Smooth muscle cell of the brain vasculature (primary cell): ENCODE data around the gene PTRH1.

Experiments
- DNase-seq: peaks from one replicate; pipeline ENCODE4 v3.0.0-alpha.2; 2012; ENCODE audit warnings: low read depth, low spot score

PTRH1 gene

GRCh38 chr9:127741831-127742434 is 26.5 kb upstream of the PTRH1 start:
- DNase-seq: no peak

- no peak for DNase-seq
Observed at GRCh38 chr9:127739614-127740330, 24.3 kb upstream of the PTRH1 start.

- no peak for DNase-seq
Observed at GRCh38 chr9:127738666-127739065, 23.2 kb upstream of the PTRH1 start.

GRCh38 chr9:127735530-127736185 is 20.2 kb upstream of the PTRH1 start:
- DNase-seq: no peak

- DNase-seq: peak; percentile 94
Observed at GRCh38 chr9:127734747-127735529, 19.5 kb upstream of the PTRH1 start, which contains the start of gene TOR2A. TOR2A (minus strand) TSS chr9:127735294; CDS start chr9:127735270, 24 bp downstream.

- no peak for DNase-seq
Observed at GRCh38 chr9:127734247-127734746, 18.8 kb upstream of the PTRH1 start.

- DNase-seq: no peak
Observed at GRCh38 chr9:127733614-127734013, 18.2 kb upstream of the PTRH1 start.

GRCh38 chr9:127732444-127732843 is 17.0 kb upstream of the PTRH1 start:
- DNase-seq: no peak

GRCh38 chr9:127731938-127732337 is 16.5 kb upstream of the PTRH1 start:
- DNase-seq: no peak

- no peak for DNase-seq
Observed at GRCh38 chr9:127730799-127731410, 15.4 kb upstream of the PTRH1 start.

GRCh38 chr9:127730262-127730661 is 14.8 kb upstream of the PTRH1 start:
- DNase-seq: no peak

- DNase-seq: no peak
Observed at GRCh38 chr9:127729522-127730256, 14.2 kb upstream of the PTRH1 start.

GRCh38 chr9:127728808-127729207 is 13.3 kb upstream of the PTRH1 start:
- DNase-seq: no peak

GRCh38 chr9:127726871-127727270 is 11.4 kb upstream of the PTRH1 start:
- no peak for DNase-seq

- DNase-seq: no peak
Observed at GRCh38 chr9:127724012-127724411, 8.5 kb upstream of the PTRH1 start.

- no peak for DNase-seq
Observed at GRCh38 chr9:127723444-127723843, 8.0 kb upstream of the PTRH1 start.

GRCh38 chr9:127723013-127723412 is 7.5 kb upstream of the PTRH1 start:
- no peak for DNase-seq

- no peak for DNase-seq
Observed at GRCh38 chr9:127722055-127722745, 6.7 kb upstream of the PTRH1 start.

GRCh38 chr9:127721391-127721821 is 5.9 kb upstream of the PTRH1 start:
- no peak for DNase-seq

GRCh38 chr9:127720865-127721227 is 5.4 kb upstream of the PTRH1 start:
- DNase-seq: no peak
